Measurements from ENCODE around the gene PCDHB11. TPM values are rescaled to one million over a fixed set of nuclear protein-coding genes. Genes with fewer than 3 reads are reported as not detected.
"Not testable (repeated sequence)": the region's sequence is repeated elsewhere in the genome, so short reads cannot be mapped to it uniquely, and the experiment has no call there.

Gene PCDHB11
- total RNA-seq, 4 donors from 2014 or later = 2.0 to 3.4 (median 2.5) TPM

DNA sequence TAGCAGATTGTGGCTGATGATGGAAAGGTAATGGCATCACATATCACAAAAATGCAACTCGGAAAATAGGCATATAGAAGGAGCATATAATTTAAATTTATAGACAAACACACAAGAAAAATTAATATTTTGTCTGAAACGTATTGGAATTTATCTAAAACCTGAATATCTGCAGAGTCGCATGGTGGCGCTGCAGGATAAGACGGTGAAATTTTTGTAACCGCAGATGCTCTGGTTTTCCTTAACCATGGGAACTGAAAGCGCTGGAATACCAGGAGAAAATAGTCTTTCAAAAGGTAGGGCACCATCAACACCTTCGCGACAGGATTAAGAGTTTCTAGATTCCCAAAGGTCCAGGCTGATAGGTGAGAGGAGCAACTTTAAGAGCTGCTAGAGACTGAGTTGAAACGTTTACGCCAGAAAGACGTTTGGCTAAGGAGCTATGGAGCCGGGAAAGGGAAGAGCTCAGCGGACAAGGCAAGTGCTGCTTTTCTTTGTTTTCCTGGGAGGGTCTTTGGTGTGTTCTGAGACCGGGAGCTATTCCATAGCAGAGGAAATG is 34.8 kb downstream of the PCDHB11 start:
- TF ChIP-seq POLR2A (IDR thresholded peaks at IDR 0.05) = no peak
- TF ChIP-seq, protein P1, sequence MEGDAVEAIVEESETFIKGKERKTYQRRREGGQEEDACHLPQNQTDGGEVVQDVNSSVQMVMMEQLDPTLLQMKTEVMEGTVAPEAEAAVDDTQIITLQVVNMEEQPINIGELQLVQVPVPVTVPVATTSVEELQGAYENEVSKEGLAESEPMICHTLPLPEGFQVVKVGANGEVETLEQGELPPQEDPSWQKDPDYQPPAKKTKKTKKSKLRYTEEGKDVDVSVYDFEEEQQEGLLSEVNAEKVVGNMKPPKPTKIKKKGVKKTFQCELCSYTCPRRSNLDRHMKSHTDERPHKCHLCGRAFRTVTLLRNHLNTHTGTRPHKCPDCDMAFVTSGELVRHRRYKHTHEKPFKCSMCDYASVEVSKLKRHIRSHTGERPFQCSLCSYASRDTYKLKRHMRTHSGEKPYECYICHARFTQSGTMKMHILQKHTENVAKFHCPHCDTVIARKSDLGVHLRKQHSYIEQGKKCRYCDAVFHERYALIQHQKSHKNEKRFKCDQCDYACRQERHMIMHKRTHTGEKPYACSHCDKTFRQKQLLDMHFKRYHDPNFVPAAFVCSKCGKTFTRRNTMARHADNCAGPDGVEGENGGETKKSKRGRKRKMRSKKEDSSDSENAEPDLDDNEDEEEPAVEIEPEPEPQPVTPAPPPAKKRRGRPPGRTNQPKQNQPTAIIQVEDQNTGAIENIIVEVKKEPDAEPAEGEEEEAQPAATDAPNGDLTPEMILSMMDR (IDR thresholded peaks at IDR 0.05) = no peak
- no peaks in the 10 kb centered on the region for H3K27me3 ChIP-seq
- H3K27ac ChIP-seq = no peak overlapping the region
- no peaks in the 10 kb centered on the region for H3K9me3 ChIP-seq
- H3K36me3 ChIP-seq = no peaks in the 10 kb centered on the region
- no peak for DNase-seq
- intact Hi-C loops (cut with DNase I) = no loop called here
- no peaks in the 10 kb centered on the region for H3K4me1 ChIP-seq
- H3K4me3 ChIP-seq (replicated peaks in 1 of 3) = no peak overlapping the region
- WGBS, 2 donors = 7 to 8% methylated on average over 15 of the region's 15 CpGs

- WGBS, 2 donors = 6% methylated on average over 15 of the region's 40 CpGs; no CpG with 5 or more reads in 1 of the 2 donors
- H3K36me3 ChIP-seq; intact Hi-C loops (cut with DNase I); H3K27me3 ChIP-seq; H3K9me3 ChIP-seq; H3K4me1 ChIP-seq; H3K27ac ChIP-seq; H3K4me3 ChIP-seq (replicated peaks in 1 of 3); DNase-seq: not testable (repeated sequence)
These were observed 36.5 kb downstream of the PCDHB11 start for GRCh38 chr5:141235922-141236321.

DNA sequence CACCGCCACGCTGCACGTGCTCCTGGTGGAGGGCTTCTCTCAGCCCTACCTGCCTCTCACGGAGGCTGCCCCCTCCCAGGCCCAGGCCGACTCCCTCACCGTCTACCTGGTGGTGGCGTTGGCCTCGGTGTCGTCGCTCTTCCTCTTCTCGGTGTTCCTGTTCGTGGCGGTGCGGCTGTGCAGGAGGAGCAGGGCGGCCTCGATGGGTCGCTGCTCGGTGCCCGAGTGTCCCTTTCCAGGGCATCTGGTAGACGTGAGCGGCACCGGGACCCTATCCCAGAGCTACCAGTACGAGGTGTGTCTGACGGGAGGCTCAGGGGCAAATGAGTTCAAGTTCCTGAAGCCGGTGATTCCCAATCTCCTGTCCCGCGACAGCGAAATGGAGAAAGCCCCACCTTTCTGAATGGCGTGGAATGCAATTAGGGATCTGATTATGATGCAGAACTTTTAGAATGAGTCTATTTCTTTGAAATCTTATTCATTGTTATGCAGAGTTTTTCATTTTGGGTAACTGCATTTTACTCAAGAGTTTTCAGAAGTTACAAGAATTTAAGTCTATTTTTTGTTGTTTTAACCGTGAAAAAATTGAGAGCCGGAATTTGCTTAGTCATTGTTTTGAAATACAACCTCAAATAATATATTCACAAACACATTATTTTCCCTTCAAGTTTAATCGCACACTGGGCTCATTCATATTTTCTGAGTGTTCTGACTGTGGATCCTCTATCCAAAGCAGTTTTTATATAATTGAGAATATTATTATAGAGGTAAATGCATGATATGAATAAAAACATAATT is 37.3 kb downstream of the PCDHB11 start:
- no peak for TF ChIP-seq POLR2A (IDR thresholded peaks at IDR 0.05)
- TF ChIP-seq, protein P1 (IDR thresholded peaks at IDR 0.05) = no peak
- H3K27ac ChIP-seq = no peak overlapping the region
- H3K36me3 ChIP-seq = no peaks in the 10 kb centered on the region
- no peak overlapping the region for H3K4me3 ChIP-seq (replicated peaks in 1 of 3)
- H3K4me1 ChIP-seq = no peaks in the 10 kb centered on the region
- no peaks in the 10 kb centered on the region for H3K9me3 ChIP-seq
- no peaks in the 10 kb centered on the region for H3K27me3 ChIP-seq
- intact Hi-C loops (cut with DNase I) = no loop called here
- DNase-seq = no peak
- 16 to 21% methylated on average over 17 to 21 of the region's 32 CpGs for WGBS, 2 donors

- DNase-seq = no peak
- H3K9me3 ChIP-seq = no peaks in the 10 kb centered on the region
- WGBS, 2 donors = 8% methylated on average over 9 of the region's 43 CpGs; no CpG with 5 or more reads in 1 of the 2 donors
- TF ChIP-seq POLR2A (IDR thresholded peaks at IDR 0.05) = no peak
- TF ChIP-seq, protein P1 (IDR thresholded peaks at IDR 0.05) = no peak
- intact Hi-C loops (cut with DNase I) = no loop called here
- H3K36me3 ChIP-seq = no peaks in the 10 kb centered on the region
- no peak overlapping the region for H3K4me3 ChIP-seq (replicated peaks in 1 of 3)
- no peaks in the 10 kb centered on the region for H3K4me1 ChIP-seq
- H3K27me3 ChIP-seq = no peaks in the 10 kb centered on the region
- H3K27ac ChIP-seq = no peak overlapping the region
These were observed 42.1 kb downstream of the PCDHB11 start for GRCh38 chr5:141241496-141241895.

GRCh38 chr5:141245250-141245717 is 45.9 kb downstream of the PCDHB11 start, which contains the start of gene PCDHB15:
TSS of gene PCDHB15 (plus strand) at chr5:141245395. CDS start at chr5:141245579, 184 bp downstream.
- no peak for DNase-seq
- Histone ChIP-seq H3K4me3 (replicated peaks in 1 of 3) (no peak within 1 kb of the TSS), H3K27me3 (no peaks in the 10 kb centered on the region), H3K9me3 (no peaks in the 10 kb centered on the region), H3K36me3 (no peaks in the 10 kb centered on the region), H3K4me1 (no peaks in the 10 kb centered on the region), H3K27ac (no peak within 1 kb of the TSS)
- 2 to 5% methylated on average over 15 to 16 of the region's 16 CpGs for WGBS, 2 donors
- intact Hi-C loops (cut with DNase I) = no loop called here
- TF ChIP-seq POLR2A (IDR thresholded peaks at IDR 0.05) = no peak
- TF ChIP-seq, protein P1 (IDR thresholded peaks at IDR 0.05) = peak in 3 of 6 experiments; percentile 10 to 18 (median 13)

DNA sequence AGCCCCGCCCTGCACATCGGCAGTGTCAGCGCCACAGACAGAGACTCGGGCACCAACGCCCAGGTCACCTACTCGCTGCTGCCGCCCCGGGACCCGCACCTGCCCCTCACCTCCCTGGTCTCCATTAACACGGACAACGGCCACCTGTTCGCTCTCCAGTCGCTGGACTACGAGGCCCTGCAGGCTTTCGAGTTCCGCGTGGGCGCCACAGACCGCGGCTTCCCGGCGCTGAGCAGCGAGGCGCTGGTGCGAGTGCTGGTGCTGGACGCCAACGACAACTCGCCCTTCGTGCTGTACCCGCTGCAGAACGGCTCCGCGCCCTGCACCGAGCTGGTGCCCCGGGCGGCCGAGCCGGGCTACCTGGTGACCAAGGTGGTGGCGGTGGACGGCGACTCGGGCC is 47.5 kb downstream of the PCDHB11 start:
- H3K36me3 ChIP-seq; H3K27me3 ChIP-seq; H3K27ac ChIP-seq; H3K4me1 ChIP-seq; H3K4me3 ChIP-seq (replicated peaks in 1 of 3); H3K9me3 ChIP-seq; intact Hi-C loops (cut with DNase I); DNase-seq: not testable (repeated sequence)
- WGBS, 2 donors = 45% methylated on average over 11 of the region's 42 CpGs; no CpG with 5 or more reads in 1 of the 2 donors

DNA sequence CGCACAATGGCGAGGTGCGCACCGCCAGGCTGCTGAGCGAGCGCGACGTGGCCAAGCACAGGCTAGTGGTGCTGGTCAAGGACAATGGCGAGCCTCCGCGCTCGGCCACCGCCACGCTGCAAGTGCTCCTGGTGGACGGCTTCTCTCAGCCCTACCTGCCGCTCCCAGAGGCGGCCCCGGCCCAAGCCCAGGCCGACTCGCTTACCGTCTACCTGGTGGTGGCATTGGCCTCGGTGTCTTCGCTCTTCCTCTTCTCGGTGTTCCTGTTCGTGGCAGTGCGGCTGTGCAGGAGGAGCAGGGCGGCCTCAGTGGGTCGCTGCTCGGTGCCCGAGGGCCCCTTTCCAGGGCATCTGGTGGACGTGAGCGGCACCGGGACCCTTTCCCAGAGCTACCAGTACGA is 48.0 kb downstream of the PCDHB11 start:
- H3K27ac ChIP-seq; H3K27me3 ChIP-seq; DNase-seq; H3K4me1 ChIP-seq; H3K4me3 ChIP-seq (replicated peaks in 1 of 3); H3K36me3 ChIP-seq; intact Hi-C loops (cut with DNase I); H3K9me3 ChIP-seq: not testable (repeated sequence)
- 28 to 66% methylated on average over 9 to 17 of the region's 34 CpGs for WGBS, 2 donors

Measured in thyroid gland (tissue), 4 donors.